Natural killer cell treated with Interleukin-12 subunit alpha and Interleukin-12 subunit beta and Interleukin-15 and Interleukin-18, amount 100 ng/mL, for 72 hours (primary cell): ENCODE results near the gene RPL39L. TPM values are rescaled to one million over a fixed set of nuclear protein-coding genes. Genes with fewer than 3 reads are reported as not detected.
"Not testable (repeated sequence)": the region's sequence is repeated elsewhere in the genome, so short reads cannot be mapped to it uniquely, and the experiment has no call there.

Source experiments
- ATAC-seq, 2 donors: fragments of 150-1000 bp; cut with Tn5 transposase in 1 of 2; sonication (Bioruptor Pico), chemical (Tn5 transposase) in 1 of 2; 2 replicates each; pipeline ENCODE4 v1.10.0; 2021
- DNase-seq: peaks from one replicate; pipeline ENCODE4 v3.0.0; 2022; ENCODE audit warnings: low spot score
- H3K27ac Mint-ChIP-seq, 2 donors: 1 replicate in 1 of 2; 2 replicates in 1 of 2; pipeline ENCODE4 v1.8.0; 2022; ENCODE audit warnings: mixed read lengths in 2 of 2, mild to moderate bottlenecking in 1 of 2, moderate library complexity in 1 of 2
- H3K27me3 Mint-ChIP-seq, 2 donors: 1 replicate in 1 of 2; 2 replicates in 1 of 2; pipeline ENCODE4 v1.8.0; 2022; ENCODE audit warnings: mixed read lengths in 2 of 2
- H3K36me3 Mint-ChIP-seq: one replicate; pipeline ENCODE4 v1.8.0; 2022; ENCODE audit warnings: mixed read lengths
- H3K4me1 Mint-ChIP-seq, 2 donors: 1 replicate in 1 of 2; 2 replicates in 1 of 2; pipeline ENCODE4 v1.8.0; 2022; ENCODE audit warnings: low read depth in 2 of 2, mixed read lengths in 2 of 2, mild to moderate bottlenecking in 1 of 2
- H3K4me3 Mint-ChIP-seq: one replicate; pipeline ENCODE4 v1.8.0; 2022; ENCODE audit warnings: mixed read lengths
- H3K9me3 Mint-ChIP-seq: 2 replicates; pipeline ENCODE4 v1.8.0; 2022; ENCODE audit warnings: mixed read lengths
- total RNA-seq, 2 donors: library from RNA; stranded (reverse); gene quantifications; one replicate each; pipeline ENCODE4 v1.2.3, GENCODE V29; 2022

The RPL39L gene
- total RNA-seq, 2 donors from 2014 or later: 6.3 to 9.2 TPM

- ATAC-seq: no peak
- DNase-seq: no peak
- no peaks in the 10 kb centered on the region for H3K36me3 Mint-ChIP-seq
- H3K9me3 Mint-ChIP-seq: no peaks in the 10 kb centered on the region
- no peaks in the 10 kb centered on the region for H3K4me1 Mint-ChIP-seq
- no peak overlapping the region for H3K27ac Mint-ChIP-seq
- H3K27me3 Mint-ChIP-seq: peaks cover 32 to 45% of the 10 kb centered on the region in 2 donors
- H3K4me3 Mint-ChIP-seq: no peak overlapping the region
Measured at GRCh38 chr3:187165144-187165543, 25.8 kb upstream of the RPL39L start.

GRCh38 chr3:187162265-187162953 lies 23.1 kb upstream of the RPL39L start:
- H3K4me3 Mint-ChIP-seq: no peak overlapping the region
- DNase-seq: no peak
- H3K4me1 Mint-ChIP-seq: no peaks in the 10 kb centered on the region
- no peak overlapping the region for H3K27ac Mint-ChIP-seq
- no peaks in the 10 kb centered on the region for H3K9me3 Mint-ChIP-seq
- no peak for ATAC-seq
- H3K36me3 Mint-ChIP-seq: no peaks in the 10 kb centered on the region
- H3K27me3 Mint-ChIP-seq: peaks cover 29 to 37% of the 10 kb centered on the region in 2 donors

GRCh38 chr3:187161556-187161955 lies 22.3 kb upstream of the RPL39L start:
- DNase-seq (no peak), ATAC-seq (no peak)
- Mint-ChIP-seq H3K36me3 (no peaks in the 10 kb centered on the region), H3K4me3 (no peak overlapping the region), H3K27ac (no peak overlapping the region), H3K4me1 (no peaks in the 10 kb centered on the region), H3K9me3 (no peaks in the 10 kb centered on the region), H3K27me3 (peaks cover 29 to 36% of the 10 kb centered on the region in 2 donors)

- Mint-ChIP-seq H3K27ac (no peak overlapping the region), H3K36me3 (peaks cover 7% of the 10 kb centered on the region), H3K4me3 (no peak overlapping the region), H3K4me1 (no peaks in the 10 kb centered on the region), H3K27me3 (peaks cover 32 to 50% of the 10 kb centered on the region in 2 donors), H3K9me3 (peaks cover 4% of the 10 kb centered on the region)
- ATAC-seq (no peak), DNase-seq (peak; percentile 70)
Measured at GRCh38 chr3:187150599-187150998, 11.3 kb upstream of the RPL39L start.

GRCh38 chr3:187150186-187150585 lies 10.9 kb upstream of the RPL39L start:
- Mint-ChIP-seq H3K36me3 (peaks cover 9% of the 10 kb centered on the region), H3K9me3 (peaks cover 4% of the 10 kb centered on the region), H3K4me3 (no peak overlapping the region), H3K4me1 (no peaks in the 10 kb centered on the region), H3K27ac (no peak overlapping the region), H3K27me3 (peaks cover 31 to 46% of the 10 kb centered on the region in 2 donors)
- DNase-seq: no peak
- ATAC-seq: no peak

- ATAC-seq: no peak
- H3K27me3 Mint-ChIP-seq: peaks cover 6 to 9% of the 10 kb centered on the region in 2 donors
- H3K4me3 Mint-ChIP-seq: no peak overlapping the region
- DNase-seq: no peak
- peaks cover 8% of the 10 kb centered on the region for H3K9me3 Mint-ChIP-seq
- no peaks in the 10 kb centered on the region for H3K4me1 Mint-ChIP-seq
- peaks cover 23% of the 10 kb centered on the region for H3K36me3 Mint-ChIP-seq
- no peak overlapping the region for H3K27ac Mint-ChIP-seq
Measured at GRCh38 chr3:187146389-187146788, 7.1 kb upstream of the RPL39L start.

GRCh38 chr3:187145149-187145895 lies 6.0 kb upstream of the RPL39L start:
- Mint-ChIP-seq H3K9me3 (peaks cover 8% of the 10 kb centered on the region), H3K27me3 (no peaks in the 10 kb centered on the region), H3K36me3 (peaks cover 23% of the 10 kb centered on the region), H3K4me1 (no peaks in the 10 kb centered on the region), H3K4me3 (no peak overlapping the region), H3K27ac (no peak overlapping the region)
- no peak for DNase-seq
- ATAC-seq: no peak

- Mint-ChIP-seq H3K4me1 (peaks cover 12 to 26% of the 10 kb centered on the region in 2 donors), H3K4me3 (peak overlapping the region; percentile 88), H3K36me3 (peaks cover 27% of the 10 kb centered on the region), H3K9me3 (peaks cover 9% of the 10 kb centered on the region), H3K27ac (peak overlapping the region; percentile 83 to 87), H3K27me3 (no peaks in the 10 kb centered on the region)
- ATAC-seq: no peak
- DNase-seq: no peak
Measured at GRCh38 chr3:187139895-187140253, 578 bp upstream of the RPL39L start.

- peaks cover 20% of the 10 kb centered on the region for H3K36me3 Mint-ChIP-seq
- H3K9me3 Mint-ChIP-seq: peaks cover 5% of the 10 kb centered on the region
- no peak overlapping the region for H3K4me3 Mint-ChIP-seq
- no peak overlapping the region for H3K27ac Mint-ChIP-seq
- ATAC-seq (no peak), DNase-seq (no peak)
- peaks cover 25 to 39% of the 10 kb centered on the region in 2 donors for H3K4me1 Mint-ChIP-seq
- no peaks in the 10 kb centered on the region for H3K27me3 Mint-ChIP-seq
Measured at GRCh38 chr3:187136936-187137335, 2.4 kb downstream of the RPL39L start.

GRCh38 chr3:187136337-187136736 lies 3.0 kb downstream of the RPL39L start:
- Mint-ChIP-seq H3K4me3 (no peak overlapping the region), H3K9me3 (peaks cover 5% of the 10 kb centered on the region), H3K27ac (peak overlapping the region in 1 of 2 donors; percentile 38), H3K36me3 (peaks cover 17% of the 10 kb centered on the region), H3K4me1 (peaks cover 25 to 42% of the 10 kb centered on the region in 2 donors), H3K27me3 (no peaks in the 10 kb centered on the region)
- ATAC-seq (no peak), DNase-seq (no peak)

- peak overlapping the region in 1 of 2 donors; percentile 38 for H3K27ac Mint-ChIP-seq
- peaks cover 23% of the 10 kb centered on the region for H3K36me3 Mint-ChIP-seq
- peaks cover 34 to 51% of the 10 kb centered on the region in 2 donors for H3K4me1 Mint-ChIP-seq
Measured at GRCh38 chr3:187135172-187135690, 4.1 kb downstream of the RPL39L start.

GRCh38 chr3:187133181-187133580 lies 6.1 kb downstream of the RPL39L start:
- not testable (repeated sequence) for H3K27me3 Mint-ChIP-seq, H3K4me3 Mint-ChIP-seq, DNase-seq, ATAC-seq
- Mint-ChIP-seq H3K36me3 (peaks cover 27% of the 10 kb centered on the region), H3K9me3 (peaks cover 12% of the 10 kb centered on the region), H3K27ac (peak overlapping the region; percentile 42 to 72), H3K4me1 (peaks cover 38 to 50% of the 10 kb centered on the region in 2 donors)

More at GRCh38 chr3:187135172-187135690, 4.1 kb downstream of the RPL39L start:
- not testable (repeated sequence) for H3K4me3 Mint-ChIP-seq, ATAC-seq, H3K27me3 Mint-ChIP-seq, H3K9me3 Mint-ChIP-seq, DNase-seq

- H3K36me3 Mint-ChIP-seq: peaks cover 27% of the 10 kb centered on the region
- H3K27me3 Mint-ChIP-seq: no peaks in the 10 kb centered on the region
- H3K4me1 Mint-ChIP-seq: peaks cover 37 to 49% of the 10 kb centered on the region in 2 donors
- DNase-seq (no peak), ATAC-seq (no peak)
- H3K4me3 Mint-ChIP-seq: no peak overlapping the region
- peaks cover 12% of the 10 kb centered on the region for H3K9me3 Mint-ChIP-seq
- H3K27ac Mint-ChIP-seq: peak overlapping the region; percentile 42 to 72
Measured at GRCh38 chr3:187132666-187133065, 6.6 kb downstream of the RPL39L start.

- H3K27ac Mint-ChIP-seq: peak overlapping the region in 1 of 2 donors; percentile 72
- no peaks in the 10 kb centered on the region for H3K27me3 Mint-ChIP-seq
- H3K4me3 Mint-ChIP-seq: no peak overlapping the region
- ATAC-seq (no peak), DNase-seq (no peak)
- H3K9me3 Mint-ChIP-seq: peaks cover 12% of the 10 kb centered on the region
- H3K36me3 Mint-ChIP-seq: peaks cover 27% of the 10 kb centered on the region
- H3K4me1 Mint-ChIP-seq: peaks cover 37 to 49% of the 10 kb centered on the region in 2 donors
Measured at GRCh38 chr3:187131981-187132380, 7.3 kb downstream of the RPL39L start.
